Cortex of kidney (tissue), 1 donor: Measurements from ENCODE around the gene C6orf58.

Experiments used
- DNase-seq: peaks from one replicate; lab custom pipeline; 2025; lab: John Stamatoyannopoulos, UW

C6orf58 gene

GRCh38 chr6:127576874-127577273 lies at the start of gene C6orf58:
C6orf58 (plus strand) TSS chr6:127577174; CDS start chr6:127577186, 12 bp downstream.
- DNase-seq, result no peak

DNA sequence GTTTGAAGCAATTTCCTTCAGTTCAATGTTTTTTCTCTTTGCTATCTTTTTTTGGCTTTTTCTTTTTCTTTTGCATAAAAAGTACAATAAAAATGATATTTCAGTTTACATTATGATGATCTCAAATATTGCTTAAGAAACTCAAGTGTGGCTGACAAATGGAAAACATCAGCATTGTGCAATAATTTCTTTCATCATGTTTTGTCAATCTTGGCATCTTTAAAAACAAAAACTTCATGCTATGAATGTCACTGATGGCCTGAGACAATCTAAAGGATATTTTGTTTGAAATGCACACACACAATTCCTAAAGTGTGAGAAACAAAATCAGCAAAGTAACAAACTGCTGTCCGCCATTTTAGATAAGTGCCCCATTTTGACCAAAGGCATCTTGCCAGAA lies 44.0 kb upstream of the C6orf58 start:
- no peak for DNase-seq

GRCh38 chr6:127533736-127534135 lies 43.2 kb upstream of the C6orf58 start:
- no peak for DNase-seq

GRCh38 chr6:127538750-127539264 lies 38.2 kb upstream of the C6orf58 start:
- DNase-seq, result no peak

GRCh38 chr6:127539272-127539671 lies 37.7 kb upstream of the C6orf58 start:
- DNase-seq, result no peak

DNA sequence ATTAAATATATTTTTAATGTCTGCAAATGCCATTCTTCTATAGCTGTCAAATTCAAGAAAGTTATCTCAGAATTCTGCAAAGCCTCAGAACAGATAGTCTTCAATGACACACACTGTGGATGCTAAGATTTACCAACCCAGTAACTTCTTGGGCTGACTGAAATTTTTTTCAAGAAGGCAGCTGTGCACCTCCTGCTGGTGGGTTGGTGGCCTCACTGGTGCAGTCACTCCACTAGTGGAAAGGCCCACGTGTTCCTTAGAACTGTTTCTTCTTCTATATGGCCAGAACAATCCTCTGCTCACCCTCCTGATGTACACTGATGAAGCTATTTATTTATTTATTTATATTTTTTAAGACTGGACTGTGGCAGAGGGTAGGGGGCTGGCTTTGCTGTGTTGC lies 29.8 kb upstream of the C6orf58 start:
- DNase-seq, result no peak

DNA sequence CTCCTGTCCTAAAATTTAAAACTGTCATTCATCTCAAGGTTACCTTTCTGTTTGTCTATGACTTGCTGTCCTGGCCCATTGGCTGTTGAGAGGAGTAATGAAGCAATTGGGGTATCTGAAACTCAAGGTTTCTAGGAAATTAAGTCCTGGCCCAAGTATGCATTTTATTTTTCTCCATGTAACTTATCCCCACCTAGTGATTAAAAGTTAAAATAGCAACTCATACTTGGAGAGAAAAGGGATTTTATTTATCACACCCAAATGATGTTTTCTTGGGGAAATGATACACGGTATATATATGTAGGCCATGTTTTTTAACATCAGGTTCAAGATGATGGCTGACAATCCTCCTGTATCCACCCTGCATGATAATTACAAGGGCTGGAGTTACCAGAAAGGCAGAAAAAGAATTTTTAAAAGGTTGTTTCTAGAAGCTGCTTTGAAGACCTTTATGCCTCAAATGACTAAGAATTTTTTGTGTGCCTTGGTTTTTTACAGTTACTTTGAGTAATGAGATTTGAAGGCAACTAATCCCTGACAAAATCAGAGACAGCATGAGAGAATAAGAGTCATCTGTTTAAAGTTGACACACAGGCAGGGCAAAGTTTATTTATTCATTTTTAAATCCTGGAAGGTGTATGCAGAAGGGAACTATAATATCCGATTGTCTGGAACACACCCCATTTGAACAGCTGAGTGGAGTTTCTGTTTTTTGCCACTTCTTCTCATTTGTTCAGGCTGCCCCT lies 28.9 kb upstream of the C6orf58 start:
- no peak for DNase-seq

DNA sequence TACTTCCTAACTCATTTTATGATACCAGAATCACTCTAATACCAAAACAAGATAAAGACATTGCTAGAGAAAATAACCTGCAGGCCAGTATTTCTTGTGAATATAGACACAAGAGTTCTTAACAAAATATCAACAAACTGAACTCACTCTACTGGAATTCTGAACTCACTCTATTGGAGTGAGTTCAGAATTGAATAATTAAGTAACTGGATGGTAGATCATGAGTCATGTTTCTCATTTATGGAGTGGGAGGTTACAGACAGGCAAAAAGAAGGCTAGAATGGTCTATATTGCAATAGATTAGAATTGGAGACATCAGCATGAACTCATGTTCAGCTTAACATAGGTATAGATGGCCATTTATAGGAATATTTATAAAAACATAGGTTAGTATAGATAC lies 26.6 kb upstream of the C6orf58 start:
- no peak for DNase-seq

GRCh38 chr6:127554435-127555006 lies 22.5 kb upstream of the C6orf58 start:
- DNase-seq, result no peak

DNA sequence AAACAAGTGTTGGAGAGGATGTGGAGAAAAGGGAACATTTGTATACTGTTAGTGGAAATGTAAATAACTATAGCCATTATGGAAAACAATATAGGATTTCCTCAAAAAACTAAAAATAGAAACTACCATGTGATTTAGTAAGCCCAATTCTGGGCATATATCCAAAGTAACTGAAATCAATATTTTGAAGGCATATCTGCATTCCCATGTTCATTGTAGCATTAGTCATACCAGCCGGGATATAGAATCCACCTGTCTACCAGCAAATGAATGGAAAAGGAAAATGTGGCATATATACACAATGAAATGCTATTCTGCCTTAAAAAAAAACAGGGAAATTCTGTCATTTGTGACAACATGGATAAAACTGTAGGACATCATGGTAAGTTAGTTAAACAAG lies 15.3 kb upstream of the C6orf58 start:
- DNase-seq, result no peak

GRCh38 chr6:127564761-127565160 lies 12.2 kb upstream of the C6orf58 start:
- no peak for DNase-seq

- no peak for DNase-seq
These were observed 10.9 kb upstream of the C6orf58 start for GRCh38 chr6:127566119-127566518.

- no peak for DNase-seq
These were observed 10.3 kb upstream of the C6orf58 start for GRCh38 chr6:127566651-127567050.

DNA sequence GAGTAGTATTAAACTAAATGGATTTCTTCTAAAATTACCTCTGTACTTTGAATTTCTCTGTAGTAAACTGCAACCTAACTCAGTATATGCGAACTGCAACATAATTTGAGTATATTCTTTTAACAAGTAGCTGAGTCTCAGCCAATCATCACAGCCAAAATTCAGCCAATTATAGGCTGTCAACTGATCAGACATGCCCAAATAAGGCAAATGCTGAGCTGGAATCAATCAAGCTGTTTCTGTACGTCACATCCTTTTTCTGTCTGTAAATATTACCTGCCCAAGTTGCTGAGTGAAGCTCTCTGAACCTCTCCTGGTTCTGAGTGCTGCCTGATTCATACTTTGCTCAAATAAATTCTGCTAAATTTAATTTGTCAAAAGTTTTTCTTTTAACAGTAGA lies 9.5 kb upstream of the C6orf58 start:
- no peak for DNase-seq

GRCh38 chr6:127570739-127571389 lies 6.1 kb upstream of the C6orf58 start:
- DNase-seq, result no peak

DNA sequence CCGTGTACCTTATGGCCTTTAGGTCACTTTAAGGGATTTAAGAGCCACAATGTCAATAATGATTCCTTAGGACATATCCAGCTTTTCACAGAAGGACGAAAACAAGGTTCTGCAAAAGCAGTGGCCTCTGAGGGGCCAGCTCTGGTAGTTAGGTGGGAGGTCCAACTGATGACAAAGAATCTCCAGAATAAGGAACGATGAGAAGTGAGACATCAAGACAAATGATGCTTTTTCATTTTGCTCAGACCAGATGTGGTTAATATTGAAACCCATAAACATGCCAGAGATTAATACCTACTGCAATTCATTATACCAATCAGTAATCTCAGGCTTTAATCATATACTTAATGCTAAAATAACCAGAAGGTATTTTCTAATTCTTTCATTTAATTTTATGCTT lies 1.9 kb downstream of the C6orf58 start:
- no peak for DNase-seq

GRCh38 chr6:127581576-127581975 lies 4.6 kb downstream of the C6orf58 start:
- DNase-seq, result no peak

GRCh38 chr6:127582777-127583462 lies 5.9 kb downstream of the C6orf58 start:
- DNase-seq, result no peak

GRCh38 chr6:127585123-127585522 lies 8.1 kb downstream of the C6orf58 start:
- no peak for DNase-seq

GRCh38 chr6:127586372-127586771 lies 9.4 kb downstream of the C6orf58 start:
- DNase-seq, result no peak

DNA sequence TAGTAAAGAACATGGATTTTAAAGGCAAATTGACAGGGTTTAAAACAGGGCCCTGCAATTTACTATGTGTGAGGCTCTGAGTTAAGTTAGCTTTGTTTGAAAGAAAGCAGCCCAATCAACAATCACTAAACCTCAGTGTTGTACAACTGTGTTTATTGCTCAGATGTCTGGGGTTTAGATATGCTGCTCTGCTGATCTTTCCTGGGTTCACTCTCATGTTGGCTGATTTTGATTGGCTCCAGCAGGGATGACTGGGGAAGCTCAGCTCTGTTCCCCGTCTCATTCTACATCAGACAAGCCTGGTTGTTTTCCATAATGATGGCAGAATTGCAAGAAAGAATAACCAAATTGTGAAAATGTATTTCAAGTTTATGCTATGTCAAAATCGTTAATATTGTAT lies 10.9 kb downstream of the C6orf58 start:
- DNase-seq, result no peak

DNA sequence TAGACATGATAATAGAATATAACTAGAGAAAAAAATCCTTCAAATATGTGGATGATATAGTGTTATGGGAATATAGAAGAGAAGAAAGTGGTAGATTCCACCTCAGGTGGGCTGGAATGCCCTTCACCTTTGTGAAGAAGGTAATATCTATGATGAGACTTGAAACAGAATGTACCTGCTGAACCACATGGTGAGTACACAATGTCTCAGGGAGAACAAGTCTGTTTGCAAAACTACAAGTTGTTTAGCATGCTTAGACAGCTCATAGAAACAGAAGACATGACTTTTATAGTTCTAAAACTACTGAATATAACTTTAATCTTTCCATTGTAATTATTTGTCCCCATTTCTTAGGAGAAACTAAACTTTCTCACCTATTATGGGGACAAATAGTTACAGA lies 12.2 kb downstream of the C6orf58 start:
- DNase-seq, result no peak

DNA sequence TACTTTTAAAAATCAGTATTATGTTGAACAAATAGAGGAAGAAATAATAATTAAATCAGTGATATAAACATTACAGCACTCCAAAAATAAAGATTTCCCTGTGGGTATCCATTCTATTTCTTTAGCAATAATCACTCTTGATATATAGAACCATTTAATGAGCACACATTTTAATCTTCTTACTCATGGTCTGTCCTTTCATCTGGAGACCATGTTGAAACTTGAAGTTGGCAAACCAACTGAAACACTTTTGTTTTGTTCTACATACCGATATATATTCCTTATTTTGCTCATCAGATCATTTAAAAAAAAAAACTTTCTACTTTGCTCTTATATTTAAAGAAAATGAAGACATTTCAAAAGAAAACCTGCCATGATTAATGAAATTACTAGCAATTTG lies 13.4 kb downstream of the C6orf58 start:
- DNase-seq, result no peak
